Neuronal stem cell (in vitro differentiated cells): ENCODE measurements around the gene PAPPA2.
A peak's percentile ranks its signal among the peaks of the same experiment; 100 is the strongest.

ENCODE experiments used
- DNase-seq: peaks from one replicate; pipeline ENCODE4 v3.0.0-alpha.2; 2013; ENCODE audit warnings: low spot score
- H2AFZ ChIP-seq: one replicate; pipeline ENCODE4 v1.6.1; 2013; ENCODE audit warnings: mild to moderate bottlenecking, low read length, inconsistent platforms
- H2AK5ac ChIP-seq: 2 replicates; pipeline ENCODE4 v1.6.1; 2013; ENCODE audit warnings: low read depth, mild to moderate bottlenecking, inconsistent platforms, low read length, moderate library complexity, mixed read lengths
- H2BK120ac ChIP-seq: 2 replicates; pipeline ENCODE4 v1.6.1; 2013; ENCODE audit warnings: low read depth, mild to moderate bottlenecking, inconsistent platforms, low read length, moderate library complexity, mixed read lengths
- H2BK12ac ChIP-seq: one replicate; pipeline ENCODE4 v1.6.1; 2013; ENCODE audit warnings: low read length, inconsistent platforms
- H2BK15ac ChIP-seq: 2 replicates; pipeline ENCODE4 v1.6.1; 2013; ENCODE audit warnings: mild to moderate bottlenecking, low read length, inconsistent platforms, mixed read lengths
- H2BK5ac ChIP-seq: one replicate; pipeline ENCODE4 v1.6.1; 2013; ENCODE audit warnings: inconsistent platforms, mild to moderate bottlenecking, low read length, moderate library complexity
- H3K14ac ChIP-seq: one replicate; pipeline ENCODE4 v1.6.1; 2013; ENCODE audit warnings: low read length, inconsistent platforms
- H3K18ac ChIP-seq: 2 replicates; pipeline ENCODE4 v1.6.1; 2013; ENCODE audit warnings: low read length, inconsistent platforms
- H3K23ac ChIP-seq: 2 replicates; pipeline ENCODE4 v1.6.1; 2013; ENCODE audit warnings: low read depth, mild to moderate bottlenecking, mixed read lengths, low read length, inconsistent platforms; ENCODE audit not compliant: poor library complexity
- H3K27ac ChIP-seq: replicated peaks from 3 replicates; pipeline ENCODE4 v1.5.1; 2013; ENCODE audit warnings: low read length, inconsistent platforms
- H3K27me3 ChIP-seq, 3 experiments: 2 replicates each; pipeline ENCODE4 v1.6.1; 2013; ENCODE audit warnings: low read length in 3 of 3, mild to moderate bottlenecking in 2 of 3, inconsistent platforms in 1 of 3, low read depth in 1 of 3, mixed read lengths in 1 of 3, moderate library complexity in 1 of 3; ENCODE audit not compliant: control insufficient read depth in 3 of 3, insufficient read depth in 3 of 3
- H3K36me3 ChIP-seq, 2 donors: replicated peaks in 1 of 2; 2 replicates each; pipeline ENCODE4 v1.6.1; 2013; ENCODE audit warnings: low read length in 2 of 2; ENCODE audit not compliant: control insufficient read depth in 2 of 2, insufficient read depth in 2 of 2
- H3K4ac ChIP-seq: 2 replicates; pipeline ENCODE4 v1.6.1; 2013; ENCODE audit warnings: inconsistent platforms, mild to moderate bottlenecking, low read length, moderate library complexity
- H3K4me1 ChIP-seq, 2 donors: 1 replicate in 1 of 2; 2 replicates in 1 of 2; pipeline ENCODE4 v1.6.1; 2013; ENCODE audit warnings: low read length in 2 of 2, low read depth in 1 of 2; ENCODE audit not compliant: control insufficient read depth in 2 of 2, insufficient read depth in 1 of 2
- H3K4me2 ChIP-seq: one replicate; pipeline ENCODE4 v1.6.1; 2013; ENCODE audit warnings: mild to moderate bottlenecking, low read length, inconsistent platforms; ENCODE audit not compliant: insufficient read depth, poor library complexity, severe bottlenecking
- H3K4me3 ChIP-seq, 2 donors: 2 replicates each; pipeline ENCODE4 v1.5.1; 2013; ENCODE audit warnings: low read length in 2 of 2, mild to moderate bottlenecking in 2 of 2, inconsistent platforms in 1 of 2, moderate library complexity in 1 of 2
- H3K79me1 ChIP-seq: one replicate; pipeline ENCODE4 v1.6.1; 2013; ENCODE audit warnings: low read depth, mild to moderate bottlenecking, inconsistent platforms, low read length, moderate library complexity
- H3K9ac ChIP-seq: one replicate; pipeline ENCODE4 v1.6.1; 2013; ENCODE audit warnings: mild to moderate bottlenecking, low read depth, low read length, inconsistent platforms; ENCODE audit not compliant: poor library complexity
- H3K9me3 ChIP-seq, 2 donors: replicated peaks in 1 of 2; 2 replicates each; pipeline versions ENCODE3 to v1.6.1; 2013; ENCODE audit warnings: low read length in 2 of 2, mild to moderate bottlenecking in 2 of 2, inconsistent platforms in 1 of 2, low read depth in 1 of 2, mixed read lengths in 1 of 2, moderate library complexity in 1 of 2; ENCODE audit not compliant: control insufficient read depth in 2 of 2, insufficient read depth in 1 of 2
- H4K8ac ChIP-seq: one replicate; pipeline ENCODE4 v1.6.1; 2013; ENCODE audit warnings: low read depth, mild to moderate bottlenecking, inconsistent platforms, low read length, moderate library complexity
- H4K91ac ChIP-seq: one replicate; pipeline ENCODE4 v1.6.1; 2013; ENCODE audit warnings: low read length, low read depth, mild to moderate bottlenecking, inconsistent platforms; ENCODE audit not compliant: poor library complexity
- WGBS, 2 donors: extraction: QIAGEN DNeasy Blood & Tissue Kit; methylation state at CpG; one replicate each; pipeline ENCODE4 v1.1.7; 2013; ENCODE audit warnings: missing lambda C conversion rate in 2 of 2, mixed read lengths in 1 of 2; ENCODE audit not compliant: insufficient read length in 2 of 2, insufficient replicate concordance in 1 of 2; ENCODE audit errors: extremely low coverage in 2 of 2; 5-methylcytosine and 5-hydroxymethylcytosine counted together

The PAPPA2 gene

DNA sequence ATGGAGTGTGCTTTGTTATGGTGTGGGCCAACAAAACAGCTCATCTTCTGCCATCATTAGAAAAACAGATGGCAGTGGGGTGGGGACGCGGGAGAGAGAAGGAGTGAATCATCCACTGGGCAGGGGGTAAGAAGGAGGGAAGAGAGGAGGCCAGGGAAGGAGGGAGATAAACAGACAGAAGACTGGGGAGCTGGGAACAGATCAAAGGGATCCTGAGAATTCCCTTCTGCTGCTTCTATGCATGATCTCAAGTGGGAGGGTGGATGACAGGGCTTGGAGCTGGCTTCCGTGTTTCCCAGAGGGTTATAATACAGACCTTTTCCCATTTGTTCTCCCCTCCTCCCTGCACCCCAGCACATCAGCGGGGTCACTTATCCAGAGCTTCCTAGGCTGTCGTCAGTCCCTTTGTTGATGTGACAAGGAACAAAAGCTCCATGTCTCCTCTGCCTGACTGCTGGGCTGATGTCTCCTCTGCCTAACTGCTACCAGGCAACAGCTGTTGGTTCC is 338.6 kb downstream of the PAPPA2 start:
- Histone ChIP-seq H3K18ac (no peak overlapping the region), H3K4me3 (no peak overlapping the region), H3K14ac (no peak overlapping the region), H3K36me3 (no peaks in the 10 kb centered on the region), H3K23ac (no peak overlapping the region), H3K27ac (no peak overlapping the region), H3K9me3 (peaks cover 0 to 2% of the 10 kb centered on the region in 2 donors), H2AK5ac (no peak overlapping the region), H3K4me1 (peaks cover 0 to 15% of the 10 kb centered on the region in 2 donors), H2BK5ac (no peak overlapping the region), H2AFZ (peak overlapping the region; percentile 53), H4K91ac (no peak overlapping the region), H3K4me2 (no peak overlapping the region), H2BK120ac (no peak overlapping the region), H4K8ac (no peak overlapping the region), H2BK15ac (no peak overlapping the region), H3K79me1 (no peaks in the 10 kb centered on the region), H3K27me3 (no peaks in the 10 kb centered on the region), H3K9ac (no peak overlapping the region), H3K4ac (no peak overlapping the region), H2BK12ac (no peak overlapping the region)
- DNase-seq = no peak
- no CpG with 5 or more reads among the region's 5 CpGs for WGBS, 2 donors

DNA sequence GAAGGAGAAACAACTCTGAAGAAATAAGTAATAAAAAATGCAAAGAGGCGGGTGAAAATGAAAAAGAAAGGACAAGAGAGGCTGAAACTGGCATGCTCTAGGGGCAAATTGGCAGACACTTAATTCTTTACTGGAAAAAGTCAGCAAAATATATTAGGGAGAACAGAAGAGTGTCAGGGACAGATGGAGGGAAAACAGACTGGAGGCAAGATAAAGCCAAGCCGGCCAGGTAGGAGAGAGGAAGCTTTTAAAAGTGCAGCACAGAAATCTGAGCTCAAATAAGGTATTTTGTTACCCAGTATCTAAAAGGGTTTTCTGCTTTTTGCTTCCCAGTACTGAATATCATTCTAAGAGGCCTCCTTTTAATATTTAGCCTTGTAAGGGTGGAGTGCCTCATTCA is 339.3 kb downstream of the PAPPA2 start:
- no peak overlapping the region for H3K4me2 ChIP-seq
- H3K79me1 ChIP-seq = no peaks in the 10 kb centered on the region
- no peaks in the 10 kb centered on the region for H3K27me3 ChIP-seq

DNA sequence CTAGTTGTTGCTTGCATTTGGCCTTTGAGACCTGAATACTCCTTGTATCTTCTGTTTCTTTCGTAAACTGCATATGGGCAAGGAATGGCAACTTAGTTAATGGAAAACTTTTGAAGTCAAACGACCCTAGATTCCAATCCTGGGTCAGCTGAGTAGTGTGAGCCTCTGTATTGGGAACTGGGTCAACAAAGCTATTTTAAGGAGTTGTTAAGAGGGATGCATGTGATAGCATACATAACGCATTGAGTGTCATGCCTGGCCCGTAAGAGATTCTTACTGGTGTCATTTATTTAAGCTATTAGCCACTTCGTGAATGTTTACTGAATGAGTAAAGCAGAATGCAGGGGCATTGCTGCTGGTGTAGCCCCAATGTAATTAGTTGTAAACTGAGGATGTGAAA is 340.1 kb downstream of the PAPPA2 start:
- Histone ChIP-seq H3K36me3 (no peaks in the 10 kb centered on the region), H3K9ac (no peak overlapping the region), H2BK5ac (no peak overlapping the region), H4K8ac (no peak overlapping the region), H2AFZ (no peak overlapping the region), H3K27me3 (no peaks in the 10 kb centered on the region), H2BK120ac (no peak overlapping the region), H3K9me3 (peaks cover 0 to 2% of the 10 kb centered on the region in 2 donors), H3K4me3 (no peak overlapping the region), H3K14ac (no peak overlapping the region), H3K4ac (no peak overlapping the region), H2BK12ac (no peak overlapping the region), H2AK5ac (no peak overlapping the region), H4K91ac (no peak overlapping the region), H3K79me1 (no peaks in the 10 kb centered on the region), H3K23ac (no peak overlapping the region), H3K27ac (no peak overlapping the region), H2BK15ac (no peak overlapping the region), H3K4me1 (peaks cover 0 to 15% of the 10 kb centered on the region in 2 donors), H3K4me2 (no peak overlapping the region), H3K18ac (no peak overlapping the region)
- DNase-seq = no peak
- WGBS, 2 donors = no CpG with 5 or more reads among the region's 5 CpGs

More for the DNA sequence above, 339.3 kb downstream of the PAPPA2 start:
- Histone ChIP-seq H2BK120ac (no peak overlapping the region), H2BK15ac (no peak overlapping the region), H3K27ac (no peak overlapping the region), H3K4me1 (peaks cover 0 to 15% of the 10 kb centered on the region in 2 donors), H2BK5ac (no peak overlapping the region), H3K18ac (no peak overlapping the region), H2AFZ (no peak overlapping the region), H3K14ac (no peak overlapping the region), H3K23ac (no peak overlapping the region), H2BK12ac (no peak overlapping the region), H3K9me3 (peaks cover 0 to 2% of the 10 kb centered on the region in 2 donors), H2AK5ac (no peak overlapping the region), H3K36me3 (no peaks in the 10 kb centered on the region), H4K8ac (no peak overlapping the region), H4K91ac (no peak overlapping the region), H3K4ac (no peak overlapping the region), H3K9ac (no peak overlapping the region), H3K4me3 (no peak overlapping the region)
- WGBS, 2 donors = no CpG with 5 or more reads among the region's 2 CpGs
- no peak for DNase-seq

DNA sequence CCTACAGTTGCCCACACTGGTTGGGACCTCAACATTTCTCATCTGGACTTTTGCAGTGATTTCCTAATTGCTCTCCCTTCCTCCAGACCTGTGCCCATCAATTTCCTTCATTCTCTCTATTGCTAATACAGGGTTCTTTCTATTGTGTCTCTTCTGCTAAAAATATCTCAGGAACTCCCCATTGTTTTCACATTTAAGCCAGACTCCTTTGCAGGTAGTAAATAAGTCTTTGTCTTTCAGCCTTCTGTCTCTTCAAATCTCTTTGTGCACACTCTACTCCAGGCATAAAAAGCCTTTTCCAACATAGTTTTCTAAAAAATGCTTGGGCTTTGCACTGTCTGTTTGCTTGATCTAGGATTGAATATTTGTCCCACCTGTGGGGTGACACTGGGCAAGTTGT is 340.6 kb downstream of the PAPPA2 start:
- H3K18ac ChIP-seq = no peak overlapping the region
- no peaks in the 10 kb centered on the region for H3K36me3 ChIP-seq
- no peak overlapping the region for H3K4ac ChIP-seq
- DNase-seq = no peak
- H2BK5ac ChIP-seq = no peak overlapping the region
- no peak overlapping the region for H3K9ac ChIP-seq
- peaks cover 0 to 2% of the 10 kb centered on the region in 2 donors for H3K9me3 ChIP-seq
- no peak overlapping the region for H2AFZ ChIP-seq
- H2BK120ac ChIP-seq = no peak overlapping the region
- H3K27me3 ChIP-seq = no peaks in the 10 kb centered on the region
- no peak overlapping the region for H3K14ac ChIP-seq
- H2AK5ac ChIP-seq = no peak overlapping the region
- H4K91ac ChIP-seq = no peak overlapping the region
- H4K8ac ChIP-seq = no peak overlapping the region
- H3K4me3 ChIP-seq = no peak overlapping the region
- no peak overlapping the region for H3K4me2 ChIP-seq
- H3K23ac ChIP-seq = no peak overlapping the region
- H3K27ac ChIP-seq = no peak overlapping the region
- peaks cover 0 to 15% of the 10 kb centered on the region in 2 donors for H3K4me1 ChIP-seq
- no peak overlapping the region for H2BK15ac ChIP-seq
- H3K79me1 ChIP-seq = no peaks in the 10 kb centered on the region
- H2BK12ac ChIP-seq = no peak overlapping the region
